H9 (cell line): Measurements from ENCODE around the gene DCAF4. TPM values are rescaled to one million over a fixed set of nuclear protein-coding genes. Genes with fewer than 3 reads are reported as not detected.

ENCODE experiments used
- DNase-seq: peaks from one replicate; pipeline ENCODE4 v3.0.0-alpha.2; 2017
- H2AFZ ChIP-seq: one replicate; pipeline ENCODE4 v1.6.1; 2013; ENCODE audit warnings: mild to moderate bottlenecking, low read length, control low read depth, moderate library complexity
- H2AK5ac ChIP-seq: 2 replicates; pipeline ENCODE4 v1.6.1; 2013; ENCODE audit warnings: low read length, control low read depth, mixed read lengths; ENCODE audit not compliant: insufficient read length
- H2BK120ac ChIP-seq: one replicate; pipeline ENCODE4 v1.6.1; 2013; ENCODE audit warnings: low read depth, mild to moderate bottlenecking, low read length, control low read depth, inconsistent platforms; ENCODE audit not compliant: poor library complexity, severe bottlenecking
- H2BK12ac ChIP-seq: 2 replicates; pipeline ENCODE4 v1.6.1; 2013; ENCODE audit warnings: low read length, control low read depth, mixed read lengths, low read depth; ENCODE audit not compliant: insufficient read length
- H2BK15ac ChIP-seq: 2 replicates; pipeline ENCODE4 v1.6.1; 2013; ENCODE audit warnings: low read depth, low read length, control low read depth
- H2BK20ac ChIP-seq: one replicate; pipeline ENCODE4 v1.6.1; 2013; ENCODE audit warnings: low read depth, mild to moderate bottlenecking, low read length, control low read depth, inconsistent platforms; ENCODE audit not compliant: poor library complexity, severe bottlenecking
- H2BK5ac ChIP-seq: 2 replicates; pipeline ENCODE4 v1.6.1; 2013; ENCODE audit warnings: low read length, control low read depth, mixed read lengths; ENCODE audit not compliant: insufficient read length
- H3K14ac ChIP-seq: 2 replicates; pipeline ENCODE4 v1.6.1; 2013; ENCODE audit warnings: low read length, control low read depth; ENCODE audit not compliant: insufficient read depth
- H3K18ac ChIP-seq: 2 replicates; pipeline ENCODE4 v1.6.1; 2013; ENCODE audit warnings: low read depth, mild to moderate bottlenecking, mixed read lengths, low read length, control low read depth; ENCODE audit not compliant: insufficient read length
- H3K23ac ChIP-seq: 2 replicates; pipeline ENCODE4 v1.6.1; 2013; ENCODE audit warnings: low read length, control low read depth, mixed read lengths, low read depth; ENCODE audit not compliant: insufficient read length
- H3K23me2 ChIP-seq: 2 replicates; pipeline ENCODE4 v1.6.1; 2013; ENCODE audit warnings: low read depth, mild to moderate bottlenecking, mixed read lengths, low read length, control low read depth; ENCODE audit not compliant: insufficient read length, poor library complexity, severe bottlenecking
- H3K27ac ChIP-seq: 2 replicates; pipeline ENCODE4 v1.5.1; 2013; ENCODE audit warnings: low read length, control low read depth, mixed read lengths, low read depth; ENCODE audit not compliant: insufficient read length
- H3K27me3 ChIP-seq: 2 replicates; pipeline ENCODE4 v1.6.1; 2013; ENCODE audit warnings: low read length, control low read depth, inconsistent platforms; ENCODE audit not compliant: insufficient read depth
- H3K4ac ChIP-seq: 2 replicates; pipeline ENCODE4 v1.6.1; 2013; ENCODE audit warnings: low read depth, mild to moderate bottlenecking, control low read depth, inconsistent platforms, low read length, moderate library complexity
- H3K4me1 ChIP-seq: 2 replicates; pipeline ENCODE4 v1.6.1; 2013; ENCODE audit warnings: low read length, control low read depth, inconsistent platforms; ENCODE audit not compliant: insufficient read depth
- H3K4me2 ChIP-seq: 2 replicates; pipeline ENCODE4 v1.6.1; 2013; ENCODE audit warnings: low read length, control low read depth, mixed read lengths; ENCODE audit not compliant: insufficient read length, insufficient read depth
- H3K56ac ChIP-seq: 2 replicates; pipeline ENCODE4 v1.6.1; 2013; ENCODE audit warnings: low read depth, mild to moderate bottlenecking, mixed read lengths, low read length, control low read depth; ENCODE audit not compliant: insufficient read length
- H3K79me1 ChIP-seq: 2 replicates; pipeline ENCODE4 v1.6.1; 2013; ENCODE audit warnings: low read depth, mild to moderate bottlenecking, moderate library complexity, low read length, control low read depth, inconsistent platforms; ENCODE audit not compliant: insufficient read depth, poor library complexity, severe bottlenecking
- H3K79me2 ChIP-seq: 2 replicates; pipeline ENCODE4 v1.6.1; 2013; ENCODE audit warnings: low read length, control low read depth, inconsistent platforms; ENCODE audit not compliant: insufficient read depth
- H3K9ac ChIP-seq: 2 replicates; pipeline ENCODE4 v1.6.1; 2013; ENCODE audit warnings: low read length, control low read depth, mixed read lengths; ENCODE audit not compliant: insufficient read length; ENCODE audit errors: extremely low read depth
- H3K9me3 ChIP-seq: one replicate; pipeline ENCODE4 v1.6.1; 2013; ENCODE audit warnings: low read depth, low read length, inconsistent platforms; ENCODE audit not compliant: control insufficient read depth
- H3T11ph ChIP-seq: one replicate; pipeline ENCODE4 v1.6.1; 2013; ENCODE audit warnings: mild to moderate bottlenecking, low read length, control low read depth, inconsistent platforms
- H4K20me1 ChIP-seq: one replicate; pipeline ENCODE4 v1.6.1; 2013; ENCODE audit not compliant: control insufficient read depth, insufficient read length, insufficient read depth
- H4K5ac ChIP-seq: 2 replicates; pipeline ENCODE4 v1.6.1; 2013; ENCODE audit warnings: low read depth, mild to moderate bottlenecking, mixed read lengths, low read length, control low read depth; ENCODE audit not compliant: insufficient read length
- H4K8ac ChIP-seq: replicated peaks from 2 replicates; pipeline ENCODE4 v1.6.1; 2013; ENCODE audit warnings: low read length, control low read depth, mixed read lengths, low read depth; ENCODE audit not compliant: insufficient read length
- H4K91ac ChIP-seq: 2 replicates; pipeline ENCODE4 v1.6.1; 2013; ENCODE audit warnings: low read depth, mild to moderate bottlenecking, moderate library complexity, mixed read lengths, low read length, control low read depth; ENCODE audit not compliant: insufficient read length
- H3K27ac Mint-ChIP-seq, 3 experiments: 2 replicates in 2 of 3; 3 replicates in 1 of 3; pipeline ENCODE4 v1.8.0; 2020 to 2021; ENCODE audit warnings: mixed read lengths in 3 of 3, mild to moderate bottlenecking in 1 of 3, moderate library complexity in 1 of 3
- H3K27me3 Mint-ChIP-seq: 2 replicates; pipeline ENCODE4 v1.8.0; 2021; ENCODE audit warnings: low read depth, mild to moderate bottlenecking, moderate library complexity, mixed read lengths
- H3K36me3 Mint-ChIP-seq, 3 experiments: 2 replicates in 2 of 3; 3 replicates in 1 of 3; pipeline ENCODE4 v1.8.0; 2020 to 2021; ENCODE audit warnings: low read depth in 3 of 3, mixed read lengths in 3 of 3; ENCODE audit not compliant: insufficient read depth in 1 of 3
- H3K4me1 Mint-ChIP-seq, 2 experiments: 2 replicates each; pipeline ENCODE4 v1.8.0; 2020; ENCODE audit warnings: mixed read lengths in 2 of 2
- H3K4me3 Mint-ChIP-seq, 2 experiments: 2 replicates in 1 of 2; 3 replicates in 1 of 2; pipeline ENCODE4 v1.8.0; 2020 to 2021; ENCODE audit warnings: mild to moderate bottlenecking in 2 of 2, mixed read lengths in 2 of 2, moderate library complexity in 1 of 2
- H3K9me3 Mint-ChIP-seq, 2 experiments: 2 replicates in 1 of 2; 3 replicates in 1 of 2; pipeline ENCODE4 v1.8.0; 2020; ENCODE audit warnings: mild to moderate bottlenecking in 2 of 2, mixed read lengths in 2 of 2, moderate library complexity in 1 of 2
- CTCF ChIP-seq: fragments of 200-600 bp; sonication (generic); conservative IDR thresholded peaks from 3 replicates; pipeline ENCODE4 v1.8.0; 2021; ENCODE audit warnings: antibody characterized with exemption, mild to moderate bottlenecking
- WGBS: extraction: QIAGEN DNeasy Blood & Tissue Kit; methylation state at CpG from one replicate; pipeline ENCODE4 v1.1.7; 2013; ENCODE audit warnings: missing lambda C conversion rate, low lambda C conversion rate, mixed read lengths; ENCODE audit not compliant: insufficient read length; ENCODE audit errors: extremely low coverage; 5-methylcytosine and 5-hydroxymethylcytosine counted together
- total RNA-seq: library from RNA; stranded (reverse); gene quantifications from 2 replicates; pipeline ENCODE4 v1.2.1, GENCODE V29; 2021

DCAF4 gene
- total RNA-seq, 1 experiment from 2014 or later = 32.0 TPM

- H2AK5ac ChIP-seq = no peak overlapping the region
- no peaks in the 10 kb centered on the region for H3K27me3 ChIP-seq
- no peak overlapping the region for H2BK20ac ChIP-seq
- no peak overlapping the region for H2AFZ ChIP-seq
- H3K4ac ChIP-seq = no peak overlapping the region
- no peaks in the 10 kb centered on the region; a peak in 1 of 5 replicates for H3K9me3 Mint-ChIP-seq
- no peak overlapping the region for H3K18ac ChIP-seq
- H3T11ph ChIP-seq = no peak overlapping the region
- no peak for TF ChIP-seq CTCF
- no peak overlapping the region for H4K8ac ChIP-seq
- H3K4me2 ChIP-seq = no peak overlapping the region
- no peak overlapping the region for H3K27ac ChIP-seq
- H2BK12ac ChIP-seq = no peak overlapping the region
- H3K27ac Mint-ChIP-seq = no peak overlapping the region
- peaks cover 28 to 37% of the 10 kb centered on the region in 2 experiments for H3K4me1 Mint-ChIP-seq
- DNase-seq = no peak
- H4K5ac ChIP-seq = no peak overlapping the region
- WGBS = no CpG with 5 or more reads among the region's 5 CpGs
- no peaks in the 10 kb centered on the region for H3K9me3 ChIP-seq
- peaks cover 6% of the 10 kb centered on the region; the same call in 1 of the 2 replicates for H3K4me1 ChIP-seq
- H4K20me1 ChIP-seq = no peaks in the 10 kb centered on the region
- no peaks in the 10 kb centered on the region; a peak in 1 of 7 replicates for H3K36me3 Mint-ChIP-seq
- H3K23me2 ChIP-seq = no peaks in the 10 kb centered on the region
- no peak overlapping the region for H3K23ac ChIP-seq
- no peak overlapping the region for H2BK15ac ChIP-seq
- no peak overlapping the region for H4K91ac ChIP-seq
- no peak overlapping the region for H3K56ac ChIP-seq
- H3K79me2 ChIP-seq = no peaks in the 10 kb centered on the region
- no peak overlapping the region for H2BK5ac ChIP-seq
- no peak overlapping the region for H3K14ac ChIP-seq
- no peak overlapping the region for H3K9ac ChIP-seq
- H3K27me3 Mint-ChIP-seq = peaks cover 40% of the 10 kb centered on the region
- no peak overlapping the region for H2BK120ac ChIP-seq
- no peak overlapping the region for H3K4me3 Mint-ChIP-seq
- H3K79me1 ChIP-seq = no peaks in the 10 kb centered on the region
Observed at GRCh38 chr14:72878746-72879145, 47.5 kb upstream of the DCAF4 start.
